ENCODE data around the gene FOXJ2. TPM values are rescaled to one million over a fixed set of nuclear protein-coding genes. Genes with fewer than 3 reads are reported as not detected.
"Not testable (repeated sequence)": the region's sequence is repeated elsewhere in the genome, so short reads cannot be mapped to it uniquely, and the experiment has no call there.

Gene FOXJ2
- total RNA-seq, 2 experiments from 2014 or later: 17.9 to 18.1 TPM

GRCh38 chr12:8011331-8011730 lies 21.2 kb upstream of the FOXJ2 start:
- ATAC-seq (no peak), DNase-seq (no peak)
- Mint-ChIP-seq H3K27ac (no peak overlapping the region), H3K27me3 (peaks cover 13% of the 10 kb centered on the region), H3K4me1 (no peaks in the 10 kb centered on the region), H3K36me3 (no peaks in the 10 kb centered on the region), H3K9me3 (ENCODE audit: low read depth) (no peaks in the 10 kb centered on the region), H3K4me3 (no peak overlapping the region)
- CTCF ChIA-PET: no interaction called here

GRCh38 chr12:8012651-8013309 lies 19.7 kb upstream of the FOXJ2 start:
- Mint-ChIP-seq H3K4me1 (peaks cover 2% of the 10 kb centered on the region), H3K9me3 (ENCODE audit: low read depth) (no peaks in the 10 kb centered on the region), H3K27me3 (peaks cover 23% of the 10 kb centered on the region), H3K4me3 (no peak overlapping the region), H3K27ac (no peak overlapping the region), H3K36me3 (no peaks in the 10 kb centered on the region)
- no peak for DNase-seq
- no peak for ATAC-seq
- CTCF ChIA-PET: interaction anchor here (0.6 to 1.0 kb wide), 2 partner anchors 65 to 173 kb away, joined by 3 to 5 read pairs; no protein-coding TSS in a partner anchor

- no peak overlapping the region for H3K27ac Mint-ChIP-seq
These were observed 17.7 kb upstream of the FOXJ2 start for GRCh38 chr12:8014836-8015235.

GRCh38 chr12:8018213-8018612 lies 14.3 kb upstream of the FOXJ2 start:
- H3K4me1 Mint-ChIP-seq; ATAC-seq; H3K9me3 Mint-ChIP-seq (ENCODE audit: low read depth); CTCF ChIA-PET; DNase-seq; H3K36me3 Mint-ChIP-seq; H3K27ac Mint-ChIP-seq: not testable (repeated sequence)
- Mint-ChIP-seq H3K27me3 (peaks cover 28% of the 10 kb centered on the region), H3K4me3 (peak overlapping the region; percentile 57)

More at GRCh38 chr12:8014836-8015235, 17.7 kb upstream of the FOXJ2 start:
- no peaks in the 10 kb centered on the region for H3K9me3 Mint-ChIP-seq (ENCODE audit: low read depth)
- H3K4me3 Mint-ChIP-seq: no peak overlapping the region
- H3K4me1 Mint-ChIP-seq: peaks cover 6% of the 10 kb centered on the region
- CTCF ChIA-PET: no interaction called here
- no peak for DNase-seq
- peaks cover 26% of the 10 kb centered on the region for H3K27me3 Mint-ChIP-seq
- H3K36me3 Mint-ChIP-seq: no peaks in the 10 kb centered on the region
- no peak for ATAC-seq

GRCh38 chr12:8018666-8019581 lies 13.6 kb upstream of the FOXJ2 start:
- Mint-ChIP-seq H3K9me3 (ENCODE audit: low read depth) (no peaks in the 10 kb centered on the region), H3K36me3 (no peaks in the 10 kb centered on the region), H3K27ac (no peak overlapping the region), H3K4me3 (peak overlapping the region; percentile 57), H3K27me3 (peaks cover 28% of the 10 kb centered on the region), H3K4me1 (peaks cover 6% of the 10 kb centered on the region)
- DNase-seq: peak; percentile 61
- ATAC-seq: peak; percentile 82
- CTCF ChIA-PET: interaction anchor here (0.6 kb wide), 1 partner anchor 86 kb away, joined by 3 read pairs; no protein-coding TSS in a partner anchor

GRCh38 chr12:8026291-8026900 lies 6.1 kb upstream of the FOXJ2 start:
- peak; percentile 96 for ATAC-seq
- peak overlapping the region; percentile 95 for H3K27ac Mint-ChIP-seq
- H3K4me3 Mint-ChIP-seq: peak overlapping the region; percentile 88
- H3K36me3 Mint-ChIP-seq: no peaks in the 10 kb centered on the region
- H3K4me1 Mint-ChIP-seq: peaks cover 19% of the 10 kb centered on the region
- peak; percentile 99 for DNase-seq
- CTCF ChIA-PET: interaction anchor here (1.4 to 1.7 kb wide), 3 partner anchors 12 to 93 kb away, joined by 5 to 6 read pairs (median 5); no protein-coding TSS in a partner anchor
- H3K9me3 Mint-ChIP-seq (ENCODE audit: low read depth): no peaks in the 10 kb centered on the region
- H3K27me3 Mint-ChIP-seq: no peaks in the 10 kb centered on the region

GRCh38 chr12:8027856-8028255 lies 4.7 kb upstream of the FOXJ2 start:
- ATAC-seq (no peak), DNase-seq (no peak)
- Mint-ChIP-seq H3K27ac (peak overlapping the region; percentile 95), H3K27me3 (no peaks in the 10 kb centered on the region), H3K4me1 (peaks cover 22% of the 10 kb centered on the region), H3K9me3 (ENCODE audit: low read depth) (no peaks in the 10 kb centered on the region), H3K36me3 (no peaks in the 10 kb centered on the region), H3K4me3 (peak overlapping the region; percentile 55)
- CTCF ChIA-PET: interaction anchor here (0.8 to 1.7 kb wide), 5 partner anchors 10 to 95 kb away, joined by 3 to 6 read pairs (median 5); no protein-coding TSS in a partner anchor

- H3K27ac Mint-ChIP-seq: no peak overlapping the region
- H3K4me1 Mint-ChIP-seq: peaks cover 25% of the 10 kb centered on the region
- ATAC-seq: no peak
- H3K36me3 Mint-ChIP-seq: no peaks in the 10 kb centered on the region
- H3K4me3 Mint-ChIP-seq: no peak overlapping the region
- H3K9me3 Mint-ChIP-seq (ENCODE audit: low read depth): no peaks in the 10 kb centered on the region
- CTCF ChIA-PET: interaction anchor here (1.6 to 1.7 kb wide), 2 partner anchors 19 to 95 kb away, joined by 5 to 6 read pairs; no protein-coding TSS in a partner anchor
- no peaks in the 10 kb centered on the region for H3K27me3 Mint-ChIP-seq
- no peak for DNase-seq
These were observed 4.2 kb upstream of the FOXJ2 start for GRCh38 chr12:8028267-8028666.

GRCh38 chr12:8030189-8030588 lies 2.3 kb upstream of the FOXJ2 start:
- Mint-ChIP-seq H3K4me3 (no peak overlapping the region), H3K27ac (no peak overlapping the region), H3K4me1 (peaks cover 41% of the 10 kb centered on the region), H3K9me3 (ENCODE audit: low read depth) (no peaks in the 10 kb centered on the region), H3K36me3 (peaks cover 2% of the 10 kb centered on the region), H3K27me3 (no peaks in the 10 kb centered on the region)
- CTCF ChIA-PET: interaction anchor here (2.3 kb wide), 1 partner anchor 97 kb away, joined by 8 read pairs; no protein-coding TSS in a partner anchor
- DNase-seq (no peak), ATAC-seq (no peak)

GRCh38 chr12:8031017-8031416 lies 1.5 kb upstream of the FOXJ2 start:
- H3K36me3 Mint-ChIP-seq; H3K4me3 Mint-ChIP-seq; DNase-seq; ATAC-seq; H3K27me3 Mint-ChIP-seq; H3K27ac Mint-ChIP-seq; H3K9me3 Mint-ChIP-seq (ENCODE audit: low read depth): not testable (repeated sequence)
- CTCF ChIA-PET: interaction anchor here (2.2 to 2.3 kb wide), 2 partner anchors 48 to 98 kb away, joined by 8 to 10 read pairs; no protein-coding TSS in a partner anchor
- peaks cover 46% of the 10 kb centered on the region for H3K4me1 Mint-ChIP-seq

- H3K27me3 Mint-ChIP-seq: no peaks in the 10 kb centered on the region
- CTCF ChIA-PET: interaction anchor here (1.3 to 2.3 kb wide), 4 partner anchors 14 to 98 kb away, joined by 3 to 10 read pairs (median 7); no protein-coding TSS in a partner anchor
- no peak for ATAC-seq
- peak overlapping the region; percentile 75 for H3K27ac Mint-ChIP-seq
- H3K4me1 Mint-ChIP-seq: peaks cover 47% of the 10 kb centered on the region
- peak overlapping the region; percentile 78 for H3K4me3 Mint-ChIP-seq
- H3K9me3 Mint-ChIP-seq (ENCODE audit: low read depth): no peaks in the 10 kb centered on the region
- peaks cover 5% of the 10 kb centered on the region for H3K36me3 Mint-ChIP-seq
- no peak for DNase-seq
These were observed 659 bp upstream of the FOXJ2 start for GRCh38 chr12:8031872-8032241.

- ATAC-seq: peak; percentile 31
These were observed 883 bp downstream of the FOXJ2 start for GRCh38 chr12:8033153-8034044.

More at GRCh38 chr12:8033153-8034044, 883 bp downstream of the FOXJ2 start:
- Mint-ChIP-seq H3K27me3 (no peaks in the 10 kb centered on the region), H3K9me3 (ENCODE audit: low read depth) (no peaks in the 10 kb centered on the region), H3K4me3 (peak overlapping the region; percentile 83), H3K4me1 (peaks cover 54% of the 10 kb centered on the region), H3K27ac (peak overlapping the region; percentile 79), H3K36me3 (peaks cover 5% of the 10 kb centered on the region)
- DNase-seq: peak; percentile 66
- CTCF ChIA-PET: interaction anchor here (0.5 to 3.9 kb wide), 9 partner anchors 12 to 199 kb away, joined by 3 to 24 read pairs (median 4); no protein-coding TSS in a partner anchor
